Activated CD4-positive, alpha-beta T cell treated with anti-CD3 and anti-CD28 coated beads, Interleukin-2, amount 10 ng/mL, durations not matched to agents 7 days and 5 days (primary cell): ENCODE measurements around the gene ISYNA1. TPM values are rescaled to one million over a fixed set of nuclear protein-coding genes. Genes with fewer than 3 reads are reported as not detected.

ENCODE experiments used
- CTCF ChIA-PET: fragments of 350-600 bp; sonication (Branson Sonifier 250); formaldehyde crosslinking; loops from one replicate; lab custom pipeline; 2021; ENCODE audit warnings: antibody characterized with exemption; lab: Charles Lee
- POLR2A ChIA-PET: fragments of 350-600 bp; sonication (Branson Sonifier 250); formaldehyde crosslinking; loops from one replicate; lab custom pipeline; 2021; ENCODE audit warnings: antibody characterized with exemption; lab: Charles Lee
- DNase-seq: peaks from one replicate; pipeline ENCODE4 v3.0.0-alpha.2; 2020
- H3K27ac Mint-ChIP-seq: one replicate; pipeline ENCODE4 v1.8.0; 2021; ENCODE audit warnings: mild to moderate bottlenecking, moderate library complexity, mixed read lengths
- H3K27me3 Mint-ChIP-seq: one replicate; pipeline ENCODE4 v1.8.0; 2021; ENCODE audit warnings: mixed read lengths
- H3K36me3 Mint-ChIP-seq: one replicate; pipeline ENCODE4 v1.8.0; 2021; ENCODE audit warnings: low read depth, mixed read lengths
- H3K4me1 Mint-ChIP-seq: one replicate; pipeline ENCODE4 v1.8.0; 2021; ENCODE audit warnings: mixed read lengths
- H3K4me3 Mint-ChIP-seq: one replicate; pipeline ENCODE4 v1.8.0; 2021; ENCODE audit warnings: mild to moderate bottlenecking, moderate library complexity, mixed read lengths
- H3K9me3 Mint-ChIP-seq: one replicate; pipeline ENCODE4 v1.8.0; 2021; ENCODE audit warnings: mixed read lengths
- total RNA-seq, 2 experiments: library from RNA; stranded (reverse); gene quantifications; one replicate each; pipeline ENCODE4 v1.2.3, GENCODE V29; 2021

Gene ISYNA1
- total RNA-seq, 2 experiments from 2014 or later, result 10.7 to 12.1 TPM

DNA sequence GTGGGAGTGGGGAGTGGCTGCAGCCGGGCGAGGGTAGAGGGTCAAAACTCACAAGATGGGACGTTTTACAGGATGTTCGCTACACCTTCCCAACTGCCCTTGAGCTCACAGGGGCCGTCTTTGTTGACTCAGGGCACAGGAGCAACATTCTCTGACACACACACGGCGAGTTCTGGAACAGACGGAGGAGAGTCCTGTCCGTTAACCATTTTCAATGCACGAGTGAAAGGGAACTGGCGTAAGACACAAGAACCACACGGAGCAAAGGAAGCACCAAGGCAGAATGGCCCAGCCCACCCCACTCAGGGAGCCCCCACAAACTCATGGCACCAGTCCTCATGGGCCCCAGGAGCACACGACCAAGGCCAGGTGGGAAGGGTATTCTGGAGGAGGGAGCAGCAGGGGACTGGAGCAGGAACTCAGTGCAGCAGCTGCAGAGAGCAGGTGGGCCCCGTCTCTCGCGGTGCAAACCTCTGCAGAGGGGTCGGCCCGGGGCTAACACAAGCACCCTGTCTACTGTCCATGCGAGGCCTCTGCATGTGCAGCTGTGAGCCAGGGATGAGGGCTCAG, 37.9 kb upstream of the ISYNA1 start:
- ChIA-PET CTCF (interaction anchor here (0.5 to 1.6 kb wide), 4 partner anchors 9 to 439 kb away, joined by 3 to 5 read pairs (median 3); no protein-coding TSS in a partner anchor), POLR2A (no interaction called here)
- no peak for DNase-seq
- H3K4me3 Mint-ChIP-seq, result no peak overlapping the region
- H3K4me1 Mint-ChIP-seq, result peaks cover 56% of the 10 kb centered on the region
- no peaks in the 10 kb centered on the region for H3K27me3 Mint-ChIP-seq
- H3K36me3 Mint-ChIP-seq, result peaks cover 3% of the 10 kb centered on the region
- no peaks in the 10 kb centered on the region for H3K9me3 Mint-ChIP-seq
- H3K27ac Mint-ChIP-seq, result peak overlapping the region; percentile 82

DNA sequence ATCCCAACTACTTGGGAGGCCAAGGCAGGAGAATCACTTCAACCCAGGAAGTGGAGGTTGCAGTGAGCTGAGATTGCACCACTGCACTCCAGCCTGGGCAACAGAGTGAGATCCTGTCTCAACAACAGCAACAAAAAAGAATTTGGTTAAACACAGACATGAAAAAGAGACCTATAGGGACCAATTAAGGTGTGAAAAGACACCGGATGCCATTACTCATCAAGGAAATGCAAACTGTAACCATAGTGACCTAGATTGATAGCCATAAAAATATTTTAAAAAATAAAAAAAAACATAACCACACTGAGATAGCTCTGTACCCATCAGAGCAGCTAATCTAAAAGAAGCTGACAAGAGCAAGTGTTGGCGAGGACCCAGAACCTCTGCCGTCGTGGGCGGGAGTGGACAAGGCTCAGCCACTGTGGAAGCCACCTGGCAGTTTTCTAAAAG, 37.1 kb upstream of the ISYNA1 start:
- no peak for DNase-seq
- ChIA-PET CTCF (interaction anchor here (1.3 to 1.6 kb wide), 2 partner anchors 10 to 24 kb away, joined by 3 to 4 read pairs; no protein-coding TSS in a partner anchor), POLR2A (no interaction called here)
- no peaks in the 10 kb centered on the region for H3K9me3 Mint-ChIP-seq
- peak overlapping the region; percentile 82 for H3K27ac Mint-ChIP-seq
- peaks cover 3% of the 10 kb centered on the region for H3K36me3 Mint-ChIP-seq
- H3K4me3 Mint-ChIP-seq, result no peak overlapping the region
- peaks cover 51% of the 10 kb centered on the region for H3K4me1 Mint-ChIP-seq
- no peaks in the 10 kb centered on the region for H3K27me3 Mint-ChIP-seq

DNA sequence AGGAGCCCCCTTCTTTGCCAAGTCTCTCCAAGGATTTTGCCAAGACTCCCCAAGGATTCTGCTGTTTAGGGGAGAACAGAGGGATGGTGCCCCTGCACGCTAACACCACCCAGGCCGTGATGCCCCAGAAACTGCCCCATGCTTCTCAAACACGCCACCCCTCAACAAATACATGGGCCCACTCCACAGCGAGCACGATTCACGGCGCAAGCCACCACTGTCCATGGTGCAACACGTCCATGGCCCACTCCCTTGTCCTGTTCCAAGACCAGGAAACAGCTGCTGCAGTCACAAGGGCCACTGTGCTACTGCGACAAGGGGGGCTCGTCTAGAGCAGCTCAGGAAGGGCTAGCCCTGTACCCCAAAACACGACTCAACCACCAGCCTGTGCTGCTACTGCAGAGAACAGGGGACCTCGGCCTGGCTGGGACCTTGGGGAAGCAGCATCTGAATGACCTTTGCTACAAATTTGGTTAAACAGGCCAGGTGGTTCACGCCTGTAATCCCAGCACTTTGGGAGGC, 36.5 kb upstream of the ISYNA1 start:
- Mint-ChIP-seq H3K27ac (peak overlapping the region; percentile 9), H3K27me3 (no peaks in the 10 kb centered on the region)

DNA sequence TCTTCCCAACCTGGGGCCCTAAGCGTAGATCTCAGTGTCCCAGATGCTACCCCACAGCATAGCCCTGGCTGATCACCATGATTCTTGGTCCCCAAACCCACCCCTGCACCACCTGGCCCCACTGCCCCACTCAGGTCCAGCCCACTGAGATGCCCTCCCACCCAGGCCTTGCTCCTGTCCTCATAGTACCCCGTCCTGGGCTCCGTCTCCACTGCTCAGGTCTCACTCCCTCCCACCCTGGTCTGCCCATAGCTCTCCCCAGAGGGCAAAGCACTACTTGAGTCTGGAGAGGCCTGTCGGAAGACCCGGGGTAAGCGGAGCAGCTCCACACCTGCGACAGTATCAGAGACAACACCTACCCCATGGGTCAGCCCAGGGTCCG, 35.8 kb upstream of the ISYNA1 start:
- no peak overlapping the region for H3K4me3 Mint-ChIP-seq
- peaks cover 40% of the 10 kb centered on the region for H3K4me1 Mint-ChIP-seq
- H3K36me3 Mint-ChIP-seq, result peaks cover 2% of the 10 kb centered on the region
- no peak overlapping the region for H3K27ac Mint-ChIP-seq
- H3K9me3 Mint-ChIP-seq, result no peaks in the 10 kb centered on the region
- no peak for DNase-seq
- ChIA-PET CTCF (interaction anchor here (0.6 to 1.6 kb wide), 6 partner anchors 11 to 229 kb away, joined by 3 to 5 read pairs (median 4); no protein-coding TSS in a partner anchor), POLR2A (no interaction called here)
- no peaks in the 10 kb centered on the region for H3K27me3 Mint-ChIP-seq

More for the DNA sequence above, 36.5 kb upstream of the ISYNA1 start:
- H3K9me3 Mint-ChIP-seq, result no peaks in the 10 kb centered on the region
- CTCF ChIA-PET, result interaction anchor here (0.6 to 1.6 kb wide), 5 partner anchors 11 to 229 kb away, joined by 3 to 5 read pairs (median 4); no protein-coding TSS in a partner anchor
- POLR2A ChIA-PET, result no interaction called here
- no peak overlapping the region for H3K4me3 Mint-ChIP-seq
- H3K36me3 Mint-ChIP-seq, result peaks cover 3% of the 10 kb centered on the region
- no peak for DNase-seq
- H3K4me1 Mint-ChIP-seq, result peaks cover 47% of the 10 kb centered on the region

DNA sequence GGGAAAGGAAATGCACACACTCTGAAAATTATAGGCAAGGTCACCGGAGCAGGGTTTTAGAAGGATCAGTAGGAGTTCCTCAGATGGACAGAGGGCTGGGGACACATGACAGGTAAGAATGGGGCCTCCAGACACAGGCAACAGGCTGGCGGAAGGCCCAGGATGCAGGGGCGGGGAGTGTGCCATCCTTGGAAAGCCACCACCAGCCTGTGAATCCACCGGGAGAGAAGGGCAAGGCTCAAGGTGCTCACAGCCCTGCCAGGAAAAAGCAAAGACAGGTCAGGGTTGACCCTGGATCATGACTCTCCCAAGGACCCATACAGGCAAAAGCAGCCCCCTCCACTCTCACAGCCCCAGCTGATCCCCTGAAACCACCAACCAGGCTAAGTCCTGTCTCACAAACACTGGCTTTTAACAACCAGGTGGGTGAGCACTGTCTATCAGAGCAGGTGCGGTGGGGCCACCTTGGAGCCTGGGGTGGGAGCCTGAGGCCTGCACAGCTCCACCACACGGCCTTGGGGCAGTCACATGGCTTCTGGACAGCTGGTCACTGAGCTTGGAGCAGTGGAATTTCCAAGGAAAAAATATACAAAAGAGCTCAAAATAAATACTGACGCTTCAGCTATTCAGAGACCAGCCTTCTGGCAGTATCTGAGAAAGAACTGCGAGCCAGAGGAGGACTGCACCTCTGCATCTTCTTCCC, 35.2 kb upstream of the ISYNA1 start:
- peaks cover 36% of the 10 kb centered on the region for H3K4me1 Mint-ChIP-seq
- peaks cover 2% of the 10 kb centered on the region for H3K36me3 Mint-ChIP-seq

DNA sequence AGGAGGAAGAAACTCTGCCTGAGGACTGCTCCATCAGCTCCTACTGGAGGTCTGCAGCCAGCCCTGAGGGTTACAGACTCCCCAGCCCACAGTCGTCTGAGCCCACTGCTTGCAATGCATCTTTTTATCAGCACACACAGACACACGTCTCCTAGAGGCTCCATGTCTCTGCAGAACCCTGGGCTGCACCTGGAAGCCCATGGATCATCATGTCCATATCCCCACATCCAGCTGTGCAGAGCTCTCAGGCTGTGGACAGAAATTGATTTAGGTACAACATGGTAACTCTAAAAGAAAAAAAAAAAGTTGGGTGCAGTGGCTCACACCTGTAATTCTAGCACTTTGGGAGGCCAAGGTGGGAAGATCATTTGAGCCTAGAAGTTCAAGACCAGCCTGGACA, 32.9 kb upstream of the ISYNA1 start:
- Mint-ChIP-seq H3K9me3 (no peaks in the 10 kb centered on the region), H3K36me3 (no peaks in the 10 kb centered on the region), H3K27ac (peak overlapping the region; percentile 46), H3K4me3 (no peak overlapping the region), H3K4me1 (peaks cover 22% of the 10 kb centered on the region), H3K27me3 (no peaks in the 10 kb centered on the region)
- no peak for DNase-seq
- CTCF ChIA-PET, result interaction anchor here (0.7 to 2.5 kb wide), 3 partner anchors 9 to 370 kb away, joined by 4 to 8 read pairs (median 4); no protein-coding TSS in a partner anchor
- POLR2A ChIA-PET, result no interaction called here

More for the DNA sequence above, 35.2 kb upstream of the ISYNA1 start:
- Mint-ChIP-seq H3K27ac (no peak overlapping the region), H3K9me3 (no peaks in the 10 kb centered on the region), H3K27me3 (no peaks in the 10 kb centered on the region), H3K4me3 (no peak overlapping the region)
- CTCF ChIA-PET, result interaction anchor here (0.6 to 1.6 kb wide), 7 partner anchors 10 to 257 kb away, joined by 3 to 5 read pairs (median 4); partner anchors contain the start of gene REX1BD
- DNase-seq, result no peak
- POLR2A ChIA-PET, result no interaction called here

DNA sequence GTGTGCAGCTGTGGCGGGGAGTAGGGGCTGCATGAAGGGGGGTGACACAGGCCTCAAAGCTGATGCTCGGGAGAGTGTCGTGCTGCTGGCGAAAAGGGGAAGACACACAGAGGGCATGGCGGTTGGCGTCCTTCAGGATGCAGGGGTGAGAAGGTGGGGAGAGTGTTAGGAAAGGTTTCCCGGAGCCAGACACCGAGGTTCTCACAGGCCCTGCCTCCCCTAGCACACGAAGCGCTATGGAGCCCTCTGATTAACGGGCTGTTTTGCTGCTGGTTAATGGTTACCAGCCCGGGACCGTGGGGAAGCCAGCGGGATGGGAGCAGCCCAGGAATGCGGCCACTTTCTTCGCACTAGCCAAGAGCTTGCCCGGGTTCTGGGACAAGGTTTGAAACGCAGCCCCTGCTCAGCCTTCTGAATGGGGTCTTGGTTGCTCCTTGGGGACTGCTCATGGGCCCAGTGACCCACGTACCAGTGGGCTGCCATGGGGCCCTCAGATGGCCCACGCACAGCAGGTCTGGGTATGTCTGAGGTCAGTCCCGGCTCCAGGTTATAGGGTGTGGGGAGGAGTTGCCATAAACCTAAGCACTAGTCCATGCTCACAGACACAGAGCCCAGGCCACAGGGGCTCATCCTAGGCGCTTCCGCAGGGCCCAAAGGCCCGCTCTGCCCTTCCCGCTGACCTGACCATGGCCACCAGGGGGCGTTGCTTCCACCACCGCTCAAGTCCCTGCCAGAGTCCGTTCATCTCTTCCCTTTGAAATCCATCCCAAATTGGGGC, 31.3 kb upstream of the ISYNA1 start:
- no peaks in the 10 kb centered on the region for H3K9me3 Mint-ChIP-seq
- no peak overlapping the region for H3K4me3 Mint-ChIP-seq
- ChIA-PET CTCF (interaction anchor here (0.9 to 2.5 kb wide), 8 partner anchors 8 to 60 kb away, joined by 3 to 8 read pairs (median 4); no protein-coding TSS in a partner anchor), POLR2A (no interaction called here)
- H3K27me3 Mint-ChIP-seq, result no peaks in the 10 kb centered on the region
- H3K27ac Mint-ChIP-seq, result peak overlapping the region; percentile 19
- peaks cover 23% of the 10 kb centered on the region for H3K4me1 Mint-ChIP-seq
- DNase-seq, result peak; percentile 64
- H3K36me3 Mint-ChIP-seq, result peaks cover 3% of the 10 kb centered on the region

DNA sequence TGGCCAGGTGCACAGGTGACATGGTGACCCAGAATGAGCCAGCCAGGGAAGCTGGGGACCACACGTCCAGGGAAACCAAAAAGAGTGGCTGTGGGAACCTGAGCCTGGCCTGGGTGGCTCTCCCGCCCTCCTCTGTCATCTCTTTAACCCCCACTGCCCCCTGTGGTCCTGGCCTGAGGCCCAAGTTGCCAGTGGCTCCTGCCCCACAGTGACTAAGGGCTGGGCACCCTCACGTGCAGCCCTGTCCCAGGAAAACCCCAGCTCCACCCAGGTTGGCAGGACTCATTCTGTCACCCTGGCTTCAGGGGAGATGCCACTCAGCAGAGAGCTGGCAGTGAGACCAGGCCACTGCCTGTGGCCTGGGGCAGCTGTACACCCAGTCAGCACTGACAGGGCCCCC, 30.6 kb upstream of the ISYNA1 start:
- H3K9me3 Mint-ChIP-seq, result no peaks in the 10 kb centered on the region
- H3K36me3 Mint-ChIP-seq, result peaks cover 3% of the 10 kb centered on the region
- DNase-seq, result no peak
- POLR2A ChIA-PET, result no interaction called here
- CTCF ChIA-PET, result interaction anchor here (0.9 to 2.4 kb wide), 3 partner anchors 10 to 11 kb away, joined by 4 to 7 read pairs (median 5); no protein-coding TSS in a partner anchor
- H3K4me3 Mint-ChIP-seq, result no peak overlapping the region
- peaks cover 24% of the 10 kb centered on the region for H3K4me1 Mint-ChIP-seq
- no peaks in the 10 kb centered on the region for H3K27me3 Mint-ChIP-seq
- H3K27ac Mint-ChIP-seq, result no peak overlapping the region

DNA sequence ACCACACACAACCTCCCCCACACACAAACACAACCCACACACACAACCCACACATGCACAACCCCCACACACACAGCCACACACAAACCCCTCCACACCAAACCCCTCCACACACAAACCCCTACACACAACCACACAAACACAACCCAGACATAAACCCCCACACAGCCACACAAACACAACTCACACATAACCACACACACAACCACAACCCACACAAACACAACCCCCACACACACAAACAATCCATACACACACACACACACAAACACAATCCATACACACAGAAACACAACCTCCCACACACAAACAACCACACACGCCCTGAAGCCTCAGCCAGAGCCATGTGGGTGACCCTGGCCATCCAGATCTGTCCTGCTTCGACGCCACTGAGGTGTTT, 30.0 kb upstream of the ISYNA1 start:
- Mint-ChIP-seq H3K4me3 (no peak overlapping the region), H3K27ac (peak overlapping the region; percentile 47), H3K4me1 (peaks cover 25% of the 10 kb centered on the region), H3K36me3 (peaks cover 5% of the 10 kb centered on the region), H3K27me3 (no peaks in the 10 kb centered on the region), H3K9me3 (no peaks in the 10 kb centered on the region)
- no peak for DNase-seq
- POLR2A ChIA-PET, result no interaction called here
- CTCF ChIA-PET, result interaction anchor here (2.4 kb wide), 1 partner anchor 10 kb away, joined by 7 read pairs; no protein-coding TSS in a partner anchor

DNA sequence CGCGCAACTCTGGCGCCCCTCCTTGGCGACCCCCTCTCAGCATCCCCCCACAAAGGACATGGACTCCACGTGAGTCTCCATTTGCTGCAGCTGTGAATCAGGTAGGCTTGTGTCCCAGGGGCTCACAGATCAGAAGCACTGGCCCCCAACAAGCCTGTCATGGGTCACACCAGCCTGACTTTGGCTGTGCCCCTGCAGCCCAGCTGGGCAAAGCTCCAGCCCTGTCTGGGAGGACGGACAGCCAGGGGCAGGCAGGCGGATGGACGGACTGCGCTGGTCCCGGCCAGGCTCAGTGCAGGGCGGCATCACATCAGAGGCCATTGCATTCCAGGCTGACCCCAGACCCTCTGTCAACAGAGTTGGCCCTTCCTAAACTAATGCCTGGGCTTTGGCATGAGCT, 28.4 kb upstream of the ISYNA1 start:
- Mint-ChIP-seq H3K4me1 (peaks cover 29% of the 10 kb centered on the region), H3K9me3 (no peaks in the 10 kb centered on the region), H3K27ac (no peak overlapping the region), H3K4me3 (no peak overlapping the region), H3K27me3 (no peaks in the 10 kb centered on the region), H3K36me3 (peaks cover 14% of the 10 kb centered on the region)
- ChIA-PET CTCF (interaction anchor here (0.6 to 0.9 kb wide), 3 partner anchors 52 to 122 kb away, joined by 3 to 5 read pairs (median 4); partner anchors contain the start of gene REX1BD), POLR2A (no interaction called here)
- DNase-seq, result no peak

DNA sequence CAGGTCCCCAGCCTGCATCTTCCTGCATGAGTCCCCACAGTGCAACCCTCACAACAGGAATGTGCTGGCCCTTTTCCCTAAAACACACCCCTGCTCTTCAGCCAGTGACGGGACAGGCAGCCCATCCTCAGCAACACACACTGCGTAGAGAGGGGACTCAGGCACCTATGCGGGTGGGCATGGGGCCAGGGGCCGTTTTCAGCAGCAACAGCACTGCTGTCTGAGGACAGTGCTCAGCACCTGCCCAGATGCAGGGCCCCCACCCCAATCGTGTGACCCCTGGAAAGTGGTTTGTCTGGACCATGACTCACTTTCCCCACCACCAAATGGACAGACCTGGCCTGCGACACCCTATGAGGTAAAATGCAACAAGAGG, 28.0 kb upstream of the ISYNA1 start:
- Mint-ChIP-seq H3K36me3 (peaks cover 14% of the 10 kb centered on the region), H3K27ac (no peak overlapping the region), H3K9me3 (no peaks in the 10 kb centered on the region), H3K4me3 (no peak overlapping the region), H3K27me3 (no peaks in the 10 kb centered on the region), H3K4me1 (peaks cover 29% of the 10 kb centered on the region)
- DNase-seq, result no peak
- POLR2A ChIA-PET, result no interaction called here
- CTCF ChIA-PET, result interaction anchor here (0.8 to 0.9 kb wide), 2 partner anchors 53 to 122 kb away, joined by 3 to 5 read pairs; partner anchors contain the start of gene REX1BD
